Middle frontal gyrus (tissue), 1 donor: ENCODE data around the gene AVP.
"Not testable (repeated sequence)": the region's sequence is repeated elsewhere in the genome, so short reads cannot be mapped to it uniquely, and the experiment has no call there.

Experiments
- DNase-seq: peaks from one replicate; pipeline ENCODE4 v3.0.0-alpha.2; 2015; ENCODE audit warnings: low spot score; ENCODE audit errors: extremely low spot score

Gene AVP

GRCh38 chr20:3082955-3083952 is 1.3 kb downstream of the AVP start:
- DNase-seq = no peak

DNA sequence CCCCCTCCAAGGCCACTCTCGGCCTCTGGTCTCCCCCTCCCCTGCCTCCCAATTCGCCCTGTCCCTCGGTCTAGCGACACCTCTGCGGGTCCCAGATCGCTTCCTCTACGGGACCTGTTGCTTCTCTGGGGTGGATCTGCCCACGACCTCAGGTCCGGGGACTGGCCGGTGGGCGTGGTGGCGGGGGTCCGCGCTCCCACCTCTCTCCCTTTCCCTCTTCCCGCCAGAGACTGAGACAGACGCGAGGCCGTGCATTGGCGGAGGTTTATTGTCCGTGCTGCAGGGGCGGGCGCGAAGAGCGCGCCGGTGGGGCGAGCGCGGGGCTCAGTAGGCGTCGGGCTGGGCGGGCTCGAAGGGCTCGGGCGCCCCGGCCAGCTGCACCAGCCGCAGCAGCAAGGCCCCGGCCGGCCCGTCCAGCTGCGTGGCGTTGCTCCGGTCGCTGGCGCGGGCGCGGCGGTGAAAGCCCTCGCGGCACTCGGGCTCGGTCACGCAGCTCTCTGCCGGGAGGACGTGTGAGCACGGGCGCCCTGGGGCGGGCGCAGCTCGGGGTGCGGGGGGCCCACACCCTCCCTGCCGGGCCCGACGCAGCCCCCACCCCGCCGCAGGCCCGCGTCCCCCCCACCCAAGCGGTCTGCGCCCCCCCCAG is 2.1 kb downstream of the AVP start:
- no peak for DNase-seq

DNA sequence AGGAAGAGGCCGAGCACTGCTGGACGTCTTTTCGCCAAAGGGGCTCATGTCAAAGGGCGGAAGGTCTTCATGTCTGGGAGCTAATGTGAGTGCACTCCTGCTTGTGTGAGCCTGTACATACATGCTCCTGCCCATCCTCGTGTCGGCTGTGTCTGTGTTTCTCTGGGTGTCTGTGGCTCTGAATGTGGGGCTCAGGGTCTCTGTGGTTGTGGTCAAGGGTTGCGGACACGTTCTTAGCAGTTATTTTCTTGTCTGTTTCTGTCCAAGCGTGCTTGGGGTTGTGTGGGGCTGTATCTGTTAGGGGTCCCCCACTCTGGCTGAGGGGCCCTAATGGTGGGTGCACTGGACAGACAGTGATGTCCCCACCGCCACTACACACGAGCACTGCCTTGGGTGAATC is 2.9 kb downstream of the AVP start:
- DNase-seq = no peak

DNA sequence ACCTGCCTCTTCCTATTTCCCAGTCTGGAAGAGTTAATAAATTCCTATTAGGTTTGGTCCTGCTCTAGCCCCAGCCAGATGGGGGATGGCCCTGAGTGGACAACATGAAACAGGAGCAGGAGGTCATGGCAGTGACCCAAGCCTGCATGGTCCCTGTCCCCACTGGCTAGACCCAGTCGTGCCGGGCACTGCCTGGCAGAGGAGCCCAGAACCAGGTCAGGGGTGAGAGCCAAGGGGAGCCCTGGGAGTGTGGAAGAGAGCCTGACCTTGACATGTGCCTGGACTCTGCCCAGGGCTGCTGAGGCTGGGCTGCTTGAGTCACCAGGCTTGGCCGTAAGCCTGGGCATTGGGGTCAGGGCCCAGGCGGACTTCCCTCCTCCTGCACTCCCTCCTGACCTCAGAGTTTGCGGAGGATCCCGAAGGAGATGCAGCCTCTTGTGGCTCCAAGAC is 3.6 kb downstream of the AVP start:
- DNase-seq = no peak

GRCh38 chr20:3077618-3078134 is 6.8 kb downstream of the AVP start:
- DNase-seq = no peak

DNA sequence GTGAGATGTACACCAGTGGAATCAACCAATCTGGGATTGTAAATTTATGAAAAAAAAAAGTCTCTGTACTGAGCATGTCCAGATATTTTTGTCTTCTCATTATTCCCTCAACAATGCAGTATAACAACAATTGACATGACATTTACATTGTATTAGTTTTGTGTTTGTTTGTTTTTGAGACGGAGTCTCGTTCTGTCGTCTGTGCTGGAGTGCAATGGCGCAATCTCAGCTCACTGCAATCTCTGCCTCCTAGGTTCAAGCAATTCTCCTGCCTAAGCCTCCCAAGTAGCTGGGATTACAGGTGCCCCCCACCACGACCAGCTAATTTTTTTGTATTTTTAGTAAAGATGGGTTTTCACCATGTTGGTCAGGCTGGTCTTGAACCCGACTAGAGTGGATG is 9.2 kb downstream of the AVP start:
- DNase-seq = not testable (repeated sequence)

DNA sequence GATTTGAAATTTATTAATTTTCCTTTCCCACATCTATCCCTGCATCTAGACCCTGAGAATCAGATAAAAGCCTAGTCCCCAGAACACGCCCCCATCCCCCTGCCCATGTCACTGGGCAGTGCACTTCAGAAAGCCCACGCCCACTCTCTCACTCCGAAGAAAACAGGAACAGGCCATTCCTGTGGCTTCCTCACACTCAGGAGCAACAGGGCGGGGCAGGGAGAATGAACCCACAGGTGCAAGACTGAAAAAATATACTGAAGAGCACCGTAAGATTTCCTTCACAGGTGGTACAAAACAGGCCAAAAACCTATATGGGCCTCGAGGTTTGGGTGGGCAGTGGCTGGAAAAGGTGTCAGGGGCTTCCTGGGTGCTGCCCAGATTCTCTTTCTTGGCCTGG is 9.7 kb downstream of the AVP start:
- no peak for DNase-seq

GRCh38 chr20:3073251-3073643 is 11.3 kb downstream of the AVP start:
- DNase-seq = not testable (repeated sequence)

DNA sequence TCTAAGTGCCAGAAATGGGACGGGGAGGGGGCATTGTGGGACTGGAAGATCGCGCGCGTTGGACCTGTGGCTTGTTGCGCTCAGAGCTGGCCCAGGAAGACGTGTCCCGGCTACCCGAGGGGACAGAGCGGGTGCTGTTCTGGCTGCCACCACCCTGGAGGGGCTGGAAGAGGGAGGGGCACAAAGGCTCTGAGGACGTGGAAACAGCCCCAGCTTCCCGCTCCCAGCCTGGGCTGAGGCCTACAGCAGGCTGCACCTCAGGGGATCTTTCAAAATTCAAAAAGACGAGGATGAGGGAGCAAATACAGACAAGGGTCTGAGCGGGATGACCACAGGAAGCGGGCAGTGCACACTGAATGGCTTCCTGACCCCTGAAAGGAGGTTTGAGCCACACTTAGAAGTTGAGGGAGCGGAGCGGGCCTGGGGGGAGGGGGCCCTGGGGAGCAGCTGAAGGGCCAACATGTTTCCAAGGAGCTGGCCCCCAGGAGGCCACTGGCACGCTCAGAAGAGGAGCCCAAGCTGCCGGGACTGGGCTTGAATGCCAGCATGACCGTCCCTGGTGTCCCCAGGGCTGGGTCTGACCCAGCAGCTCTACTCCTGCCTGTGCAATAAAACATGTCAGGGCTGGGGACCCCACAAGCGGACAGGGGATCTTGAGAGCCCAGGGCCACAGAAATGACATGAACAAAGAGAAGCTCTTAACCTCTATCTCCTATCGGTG is 11.8 kb downstream of the AVP start:
- no peak for DNase-seq

DNA sequence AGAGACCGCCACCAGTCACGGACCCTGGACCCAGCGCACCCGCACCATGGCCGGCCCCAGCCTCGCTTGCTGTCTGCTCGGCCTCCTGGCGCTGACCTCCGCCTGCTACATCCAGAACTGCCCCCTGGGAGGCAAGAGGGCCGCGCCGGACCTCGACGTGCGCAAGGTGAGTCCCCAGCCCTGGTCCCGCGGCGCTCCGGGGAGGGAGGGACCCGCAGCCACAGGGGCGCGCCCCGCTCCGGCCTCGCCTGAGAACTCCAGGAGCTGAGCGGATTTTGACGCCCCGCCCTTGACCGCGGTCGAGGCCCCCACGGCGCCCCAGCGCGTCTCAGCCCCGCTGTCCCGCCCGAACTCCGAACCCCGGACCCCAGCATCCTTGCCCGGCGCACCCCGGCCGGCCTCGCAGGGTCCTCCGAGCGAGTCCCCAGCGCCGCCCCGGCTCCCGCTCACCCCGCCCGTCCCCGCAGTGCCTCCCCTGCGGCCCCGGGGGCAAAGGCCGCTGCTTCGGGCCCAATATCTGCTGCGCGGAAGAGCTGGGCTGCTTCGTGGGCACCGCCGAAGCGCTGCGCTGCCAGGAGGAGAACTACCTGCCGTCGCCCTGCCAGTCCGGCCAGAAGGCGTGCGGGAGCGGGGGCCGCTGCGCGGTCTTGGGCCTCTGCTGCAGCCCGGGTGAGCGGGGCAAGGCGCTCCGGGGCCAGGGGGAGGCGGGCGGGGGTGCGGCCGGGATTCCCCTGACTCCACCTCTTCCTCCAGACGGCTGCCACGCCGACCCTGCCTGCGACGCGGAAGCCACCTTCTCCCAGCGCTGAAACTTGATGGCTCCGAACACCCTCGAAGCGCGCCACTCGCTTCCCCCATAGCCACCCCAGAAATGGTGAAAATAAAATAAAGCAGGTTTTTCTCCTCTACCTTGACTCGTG is 12.7 kb downstream of the AVP start, which contains the start of gene OXT:
TSS of gene OXT (plus strand) at position 11 of the 920 bp plus-strand sequence. CDS start at position 47, 36 bp downstream.
- no peak for DNase-seq

DNA sequence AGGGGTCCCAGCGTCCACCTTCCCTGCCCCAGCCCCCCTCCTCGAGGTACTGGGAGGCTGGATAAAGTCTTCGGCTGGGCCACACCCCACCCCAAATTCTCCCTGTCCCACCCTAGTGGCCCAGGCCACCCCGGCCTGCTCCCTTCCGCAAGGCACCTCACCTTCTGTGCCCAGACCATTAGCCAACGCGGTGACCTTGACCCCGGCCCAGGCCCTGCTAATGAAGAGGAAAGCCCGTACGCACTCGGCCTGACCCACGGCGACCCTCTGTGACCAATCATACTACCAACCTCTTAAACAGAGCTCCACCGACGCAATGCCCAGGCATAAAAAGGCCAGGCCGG is 13.3 kb downstream of the AVP start:
- no peak for DNase-seq

- DNase-seq = no peak
Measured at GRCh38 chr20:3070725-3071124, 13.8 kb downstream of the AVP start.

- no peak for DNase-seq
Measured at GRCh38 chr20:3068986-3069900, 15.3 kb downstream of the AVP start.

DNA sequence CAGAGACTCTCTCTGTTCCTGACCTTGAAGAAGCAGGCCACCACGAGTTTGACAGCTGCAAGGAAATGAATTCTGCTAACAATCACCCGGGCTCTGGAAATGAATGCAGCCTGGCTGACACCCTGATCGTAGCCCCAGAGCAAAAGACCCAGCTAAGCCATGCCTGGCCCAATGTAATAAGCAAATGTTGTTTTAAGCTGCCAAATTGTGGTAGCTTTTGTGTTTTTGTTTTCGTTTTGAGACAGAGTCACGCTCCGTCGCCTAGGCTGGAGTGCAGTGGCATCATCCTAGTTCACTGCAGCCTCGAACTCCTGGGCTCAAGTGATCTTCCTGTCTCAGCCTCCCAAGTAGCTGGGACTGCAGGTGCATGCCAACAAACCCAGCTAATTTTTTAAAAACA is 16.4 kb downstream of the AVP start:
- DNase-seq = no peak

- no peak for DNase-seq
Measured at GRCh38 chr20:3067139-3068014, 17.1 kb downstream of the AVP start.

DNA sequence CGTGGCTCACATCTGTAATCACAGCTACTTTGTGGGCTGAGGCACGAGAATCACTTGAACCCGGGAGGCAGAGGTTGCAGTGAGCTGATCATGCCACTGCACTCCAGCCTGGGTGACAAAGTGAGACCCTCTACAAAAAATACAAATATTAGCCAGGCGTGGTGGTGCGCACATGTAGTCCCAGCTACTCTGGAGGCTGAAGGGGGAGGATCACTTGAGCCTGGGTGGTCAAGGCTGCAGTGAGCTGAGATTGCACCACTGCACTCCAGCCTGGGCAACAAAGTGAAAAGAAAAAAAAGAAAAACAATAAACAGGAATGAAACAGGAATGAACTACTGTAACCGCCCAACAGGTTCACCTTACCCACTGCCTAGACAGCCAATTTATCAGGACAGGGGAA is 20.4 kb downstream of the AVP start:
- not testable (repeated sequence) for DNase-seq

DNA sequence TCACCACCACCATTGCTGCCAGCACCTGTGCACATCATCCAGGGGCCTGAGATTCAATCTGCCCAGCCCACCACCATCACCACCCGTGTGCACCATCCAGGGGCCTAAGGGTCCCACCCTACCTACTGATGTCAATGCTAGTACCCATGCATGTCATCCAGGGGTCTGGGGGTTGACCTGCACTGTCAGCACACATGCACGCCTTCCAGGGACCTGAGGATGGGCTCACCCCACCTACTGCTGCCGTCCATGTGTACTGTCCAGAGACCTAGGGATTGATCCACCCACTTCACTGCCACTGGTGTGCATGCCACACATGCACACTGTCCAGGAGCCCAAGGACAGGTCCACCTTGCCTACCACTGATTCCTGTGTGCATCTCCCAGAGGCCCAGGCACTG is 25.0 kb downstream of the AVP start:
- no peak for DNase-seq

GRCh38 chr20:3051385-3052019 is 33.0 kb downstream of the AVP start:
- DNase-seq = no peak
